Activated naive CD8-positive, alpha-beta T cell treated with anti-CD3 and anti-CD28 coated beads, Interleukin-2, amount 50 U/mL, for 16 hours (primary cell): ENCODE data around the gene KLHL26.

Experiments
- DNase-seq: peaks from one replicate; pipeline ENCODE4 v3.0.0-alpha.2; 2020; ENCODE audit warnings: low read depth, low spot score

Gene KLHL26

GRCh38 chr19:18647807-18648206 lies 11.0 kb downstream of the KLHL26 start:
- DNase-seq: no peak

GRCh38 chr19:18648973-18649315 lies 12.1 kb downstream of the KLHL26 start:
- DNase-seq: no peak

GRCh38 chr19:18649371-18650020 lies 12.7 kb downstream of the KLHL26 start:
- DNase-seq: no peak

GRCh38 chr19:18650021-18650390 lies 13.2 kb downstream of the KLHL26 start:
- DNase-seq: no peak

DNA sequence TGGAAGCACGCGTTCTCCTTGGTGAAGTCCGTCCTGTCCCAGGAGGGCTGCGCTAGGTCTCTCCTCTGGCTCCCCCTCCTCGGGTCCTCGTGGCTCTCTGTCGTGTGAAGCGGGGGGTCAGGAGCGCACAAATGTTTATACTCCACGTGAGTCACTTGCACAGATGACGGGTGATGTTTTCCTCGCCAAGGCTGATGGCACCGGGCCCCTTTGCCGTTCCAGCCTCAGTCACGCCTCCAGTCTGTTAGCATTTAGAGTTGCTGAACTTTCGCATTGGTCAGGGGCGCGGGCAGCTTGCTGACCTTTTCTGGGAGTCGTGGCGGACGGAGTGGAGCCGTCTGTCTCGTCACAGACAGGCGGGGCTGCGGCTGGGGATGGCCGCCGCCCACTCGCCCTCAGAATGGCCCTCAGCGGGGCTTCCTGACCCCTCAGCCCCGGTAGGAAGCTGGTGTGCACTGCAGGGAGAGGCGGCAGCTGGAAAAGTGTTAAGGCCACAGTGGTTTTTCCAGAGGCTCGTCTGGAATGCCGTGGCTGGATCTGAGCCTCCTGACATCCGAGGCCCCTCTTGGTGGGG lies 13.7 kb downstream of the KLHL26 start:
- DNase-seq: no peak

DNA sequence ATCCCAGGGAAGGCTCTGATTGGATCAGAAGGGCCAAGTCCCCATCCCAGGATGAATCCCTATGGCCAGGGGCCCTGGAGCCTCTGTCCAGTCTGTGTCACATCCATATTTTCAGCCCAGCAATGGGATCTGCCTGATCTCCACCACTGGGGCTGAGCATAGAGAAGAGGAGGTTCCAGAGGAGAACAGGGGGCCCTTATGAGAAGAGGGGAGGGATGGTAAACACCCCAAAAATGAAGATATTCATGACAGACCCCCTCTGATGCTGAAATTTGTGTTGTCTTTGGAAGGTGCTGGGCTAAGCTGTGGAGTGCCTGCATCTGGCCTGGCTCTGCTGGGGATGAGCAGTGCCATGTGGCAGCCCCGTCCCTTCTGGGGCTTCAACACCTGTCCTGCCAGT lies 14.5 kb downstream of the KLHL26 start:
- no peak for DNase-seq

DNA sequence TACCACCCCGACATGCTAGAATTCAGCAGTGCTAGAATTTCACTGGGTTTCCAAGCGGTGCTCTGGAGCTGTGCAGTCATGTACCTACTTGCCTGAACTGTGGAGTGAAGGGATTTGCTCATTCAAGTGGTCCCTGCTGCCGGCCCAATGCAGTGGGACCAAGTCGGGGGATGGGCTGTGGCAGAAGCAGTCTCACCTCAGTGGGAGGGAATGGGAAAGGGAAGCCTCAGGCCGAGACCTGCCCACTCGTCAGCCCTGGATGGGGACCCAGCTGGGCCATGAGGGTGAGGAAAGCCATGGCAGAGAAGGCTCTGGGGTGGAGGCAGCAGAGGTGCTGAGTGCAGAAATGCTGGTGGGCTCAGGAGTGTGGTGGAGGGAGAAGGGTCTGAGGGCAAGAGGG lies 14.9 kb downstream of the KLHL26 start:
- DNase-seq: no peak

DNA sequence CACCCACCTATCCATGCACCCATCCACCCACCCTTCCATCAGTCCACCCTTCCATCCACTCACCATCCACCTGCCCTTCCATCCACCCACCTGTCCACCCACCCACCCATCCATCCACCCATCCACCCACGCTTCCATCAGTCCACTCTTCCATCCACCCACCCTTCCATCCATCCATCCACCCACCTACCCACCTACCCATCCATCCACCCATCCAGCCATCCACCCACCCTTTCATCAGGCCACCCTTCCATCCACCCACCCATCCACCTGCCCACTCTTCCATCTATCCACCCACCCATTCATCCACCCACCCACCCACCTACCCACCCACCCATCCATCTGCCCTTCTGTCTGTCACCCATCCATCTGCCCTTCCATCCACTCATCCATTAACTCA lies 17.0 kb downstream of the KLHL26 start:
- DNase-seq: no peak

- no peak for DNase-seq
Measured at GRCh38 chr19:18654469-18654868, 17.6 kb downstream of the KLHL26 start.

DNA sequence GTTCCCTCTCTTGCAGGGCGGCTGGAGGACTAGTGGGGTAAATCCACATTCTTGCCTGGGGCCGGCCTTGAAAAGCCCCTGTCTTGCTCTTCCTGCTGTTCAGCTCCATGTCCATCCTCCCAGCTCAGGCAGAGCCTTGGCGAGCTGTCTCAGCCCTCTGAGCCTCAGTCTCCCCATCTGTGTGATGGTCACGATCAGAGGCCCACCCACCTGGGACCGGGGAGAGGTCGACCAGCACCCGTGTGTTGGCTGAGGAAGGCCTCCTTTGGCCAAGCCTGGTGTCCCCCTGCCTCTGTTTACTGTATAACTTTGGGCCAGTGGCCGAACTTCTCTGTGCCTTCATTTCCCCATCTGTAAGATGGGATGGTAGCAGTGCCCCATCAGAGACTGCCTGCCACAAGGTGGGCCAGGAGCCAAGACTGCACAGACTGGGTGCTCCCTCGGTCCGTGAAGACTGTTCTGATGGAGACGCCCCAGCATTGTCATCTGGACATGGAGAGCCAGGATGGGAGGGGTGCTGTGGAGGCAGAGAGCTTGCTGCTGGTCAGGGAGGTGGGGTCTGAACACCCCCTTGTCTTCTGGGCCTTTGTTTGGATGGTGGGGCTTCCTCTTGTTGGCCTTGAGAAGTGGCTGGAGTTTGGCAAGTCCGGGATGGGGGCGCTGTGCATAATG lies 18.5 kb downstream of the KLHL26 start:
- DNase-seq: no peak

- no peak for DNase-seq
Measured at GRCh38 chr19:18656337-18657086, 19.7 kb downstream of the KLHL26 start.

GRCh38 chr19:18657590-18658365 lies 20.9 kb downstream of the KLHL26 start:
- no peak for DNase-seq

DNA sequence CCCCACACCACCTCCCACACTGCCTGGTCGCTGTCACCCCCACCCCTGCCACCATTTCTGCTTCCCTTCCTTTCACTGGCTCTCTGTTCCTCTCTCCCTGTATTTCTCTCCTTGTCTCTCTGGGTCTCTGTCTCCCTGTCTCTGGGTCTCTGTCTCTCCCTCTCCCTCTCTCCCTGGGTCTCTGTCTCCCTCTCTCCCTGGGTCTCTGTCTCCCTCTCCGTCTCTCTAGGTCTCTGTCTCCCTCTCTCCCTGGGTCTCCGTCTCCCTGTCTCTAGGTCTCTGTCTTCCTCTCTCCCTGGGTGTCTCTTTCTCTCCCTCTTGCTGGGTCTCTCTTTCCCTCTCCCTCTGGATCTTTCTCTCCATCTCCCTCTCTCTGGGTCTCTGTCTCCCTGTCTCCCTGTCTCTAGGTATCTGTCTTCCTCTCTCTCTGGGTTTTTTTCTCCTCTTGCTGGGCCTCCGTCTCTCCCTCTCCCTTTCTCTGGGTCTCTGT lies 21.6 kb downstream of the KLHL26 start:
- DNase-seq: no peak

DNA sequence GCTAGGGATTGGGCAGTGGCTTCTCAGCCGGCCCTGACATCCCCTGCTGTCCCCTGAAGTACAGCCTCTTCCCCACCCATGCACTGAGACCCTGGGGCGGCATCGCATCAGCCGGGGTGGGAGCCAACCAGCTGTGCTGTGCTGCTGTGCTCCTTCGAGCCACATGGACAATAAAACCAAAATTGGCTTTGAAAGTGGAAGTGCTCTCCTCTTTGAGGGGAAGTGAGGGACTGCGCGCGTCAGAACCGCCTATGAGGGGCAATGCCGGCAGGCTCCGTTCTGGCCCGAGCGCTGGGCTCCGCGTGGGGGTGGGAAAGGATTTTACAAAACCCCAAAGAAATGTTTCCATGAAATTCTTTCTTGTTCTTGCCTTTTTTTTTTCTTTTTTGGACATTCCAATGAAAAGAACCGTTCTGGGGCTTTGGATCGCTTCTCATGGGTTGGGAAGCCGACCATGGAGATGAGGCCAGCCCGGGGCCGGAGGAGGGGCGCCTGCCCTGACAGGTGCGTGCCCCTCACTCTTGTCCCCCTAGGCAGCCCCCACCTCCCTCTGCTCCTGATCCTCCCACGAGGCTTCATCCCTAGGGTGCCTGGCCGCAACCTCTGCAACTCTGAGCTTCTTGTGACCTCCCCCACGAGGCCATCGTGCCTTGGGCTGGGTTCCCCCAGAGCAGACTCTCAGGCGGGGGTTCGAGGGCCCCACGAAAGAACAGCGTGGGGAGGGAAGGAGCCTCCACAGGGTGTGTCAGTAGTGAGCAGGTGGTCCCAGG lies 22.6 kb downstream of the KLHL26 start:
- DNase-seq: no peak

DNA sequence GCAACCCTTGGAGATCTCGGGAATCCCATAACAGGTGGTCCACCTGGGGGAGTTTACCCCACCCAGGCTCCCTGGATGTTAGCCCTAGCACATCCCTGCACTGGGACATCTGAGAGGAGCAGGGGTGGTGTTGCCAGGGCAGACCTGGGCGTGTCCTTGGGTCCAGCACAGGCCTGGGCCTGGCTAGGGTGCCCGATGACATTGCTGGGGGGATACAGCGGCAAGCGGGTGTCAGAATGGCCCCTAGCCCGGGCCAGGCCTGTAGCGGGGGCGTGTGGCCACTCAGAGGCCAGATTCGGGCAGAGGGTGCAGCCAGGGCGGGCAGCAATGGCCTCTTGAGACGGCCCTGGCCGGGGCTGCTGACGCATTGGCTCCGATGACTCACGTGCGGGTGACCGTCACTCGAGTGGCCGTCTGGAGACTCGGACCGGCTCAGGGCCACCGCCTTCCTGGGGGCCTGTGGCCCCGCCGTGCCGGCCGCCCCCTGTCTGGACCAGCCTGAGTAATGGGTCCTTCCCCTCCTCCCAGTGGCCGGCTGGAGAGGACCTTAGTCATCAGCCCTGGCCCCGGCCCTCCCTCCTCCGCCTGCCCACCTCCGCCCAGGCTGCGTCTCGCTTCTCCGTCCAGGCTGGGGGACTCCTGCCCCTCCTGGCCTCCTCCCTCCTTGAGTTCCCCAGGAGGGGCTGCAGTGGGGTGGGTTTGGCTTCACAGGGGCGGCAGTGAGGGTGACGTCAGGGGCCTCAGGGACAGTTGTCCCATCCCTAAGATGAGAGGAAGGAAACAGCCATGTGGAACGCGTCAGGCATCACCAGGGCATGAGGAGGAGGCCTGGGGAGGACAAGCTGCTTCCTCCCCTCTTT lies 23.5 kb downstream of the KLHL26 start:
- no peak for DNase-seq

DNA sequence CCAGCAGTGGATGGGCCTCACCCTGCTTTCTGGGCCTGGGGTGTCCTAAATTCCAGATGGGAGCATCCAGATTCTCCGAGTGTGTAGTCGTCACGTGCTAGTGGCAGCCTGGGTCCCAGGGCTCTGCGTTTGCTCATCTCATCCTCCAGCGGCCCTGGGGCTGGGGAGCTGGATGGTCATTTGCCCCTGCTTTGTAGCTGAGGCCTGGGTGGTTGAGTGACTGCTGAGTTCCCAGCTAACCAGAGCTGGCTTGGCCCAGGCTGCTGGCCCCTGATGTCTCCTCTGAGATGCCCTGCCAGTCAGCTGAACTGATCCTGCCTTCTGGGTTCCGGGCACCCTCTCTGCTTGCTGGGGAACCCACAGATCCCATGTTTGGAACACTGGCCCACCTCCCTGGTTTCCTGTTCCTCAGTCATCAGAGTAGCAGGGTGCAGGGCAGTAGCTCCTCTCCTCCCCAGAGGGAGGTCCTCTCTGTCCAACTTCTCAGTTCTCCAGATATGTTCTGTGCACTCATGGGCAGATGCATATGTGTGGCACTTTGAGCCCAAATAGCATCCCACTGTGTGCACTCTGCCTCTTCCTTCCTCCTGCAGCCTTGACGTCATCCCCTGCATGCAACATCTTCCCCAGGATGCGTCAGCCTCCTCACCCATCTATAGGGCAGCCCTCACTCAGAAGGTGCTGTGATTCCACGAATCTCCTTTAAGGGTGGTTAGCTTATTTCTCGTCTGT lies 24.3 kb downstream of the KLHL26 start:
- no peak for DNase-seq

GRCh38 chr19:18662972-18663732 lies 26.3 kb downstream of the KLHL26 start:
- no peak for DNase-seq

- no peak for DNase-seq
Measured at GRCh38 chr19:18663940-18664530, 27.2 kb downstream of the KLHL26 start.
